Measurements from ENCODE around the gene CLCN7. TPM values are rescaled to one million over a fixed set of nuclear protein-coding genes. Genes with fewer than 3 reads are reported as not detected.
A peak's percentile ranks its signal among the peaks of the same experiment; 100 is the strongest.

Gene CLCN7
- total and polyA plus RNA-seq, 2 of the 13 experiments (the other 11 are each of a cell fraction or from before 2014, with no cell fraction given), result 24.6 to 25.1 TPM

DNA sequence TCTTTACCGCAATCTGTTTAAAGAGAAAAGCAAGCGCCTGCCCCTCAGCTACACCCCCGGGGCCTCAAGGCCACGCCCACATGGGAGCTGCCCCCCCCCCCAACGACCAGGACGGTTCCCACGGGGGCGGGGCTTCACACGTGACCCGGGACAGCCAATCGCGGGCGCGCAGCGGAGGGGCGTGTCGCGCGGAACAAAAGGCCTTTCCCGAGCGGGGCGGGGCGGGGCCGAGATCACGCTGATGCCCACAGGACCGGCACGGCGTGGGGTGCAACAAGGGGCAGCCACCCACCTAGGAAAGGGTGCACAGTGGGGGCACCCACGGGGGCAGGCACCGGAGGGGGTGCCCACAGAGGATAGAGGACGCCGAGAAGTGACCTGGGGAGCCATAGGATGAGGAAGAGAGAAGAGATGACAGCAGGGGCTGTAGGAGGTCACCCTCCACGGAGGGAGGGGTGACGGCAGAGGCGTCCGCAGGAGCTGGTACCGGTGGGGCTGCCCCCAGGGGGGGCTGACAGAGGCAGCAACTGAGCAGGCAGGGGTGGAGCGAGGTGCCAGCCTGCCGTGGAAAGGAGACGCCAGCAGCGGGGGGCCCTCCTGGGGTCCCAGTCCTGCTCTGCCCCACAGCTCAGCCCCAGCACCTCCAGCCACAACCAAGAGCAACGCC lies 66.5 kb downstream of the CLCN7 start (continued):
- peak; percentile 49; the same call in 1 of the 2 replicates for TF ChIP-seq NCOR1 (IDR thresholded peaks at IDR 0.05; ENCODE audit: borderline replicate concordance, low read length)
- TF ChIP-seq PITX1 (CRISPR knock-in tag; IDR thresholded peaks at IDR 0.05), result peak; percentile 53; the same call in 1 of the 2 replicates
- TF ChIP-seq, protein P1, sequence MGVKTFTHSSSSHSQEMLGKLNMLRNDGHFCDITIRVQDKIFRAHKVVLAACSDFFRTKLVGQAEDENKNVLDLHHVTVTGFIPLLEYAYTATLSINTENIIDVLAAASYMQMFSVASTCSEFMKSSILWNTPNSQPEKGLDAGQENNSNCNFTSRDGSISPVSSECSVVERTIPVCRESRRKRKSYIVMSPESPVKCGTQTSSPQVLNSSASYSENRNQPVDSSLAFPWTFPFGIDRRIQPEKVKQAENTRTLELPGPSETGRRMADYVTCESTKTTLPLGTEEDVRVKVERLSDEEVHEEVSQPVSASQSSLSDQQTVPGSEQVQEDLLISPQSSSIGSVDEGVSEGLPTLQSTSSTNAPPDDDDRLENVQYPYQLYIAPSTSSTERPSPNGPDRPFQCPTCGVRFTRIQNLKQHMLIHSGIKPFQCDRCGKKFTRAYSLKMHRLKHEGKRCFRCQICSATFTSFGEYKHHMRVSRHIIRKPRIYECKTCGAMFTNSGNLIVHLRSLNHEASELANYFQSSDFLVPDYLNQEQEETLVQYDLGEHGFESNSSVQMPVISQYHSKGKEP (CRISPR knock-in tag; IDR thresholded peaks at IDR 0.05), result no peak
- TF ChIP-seq NFYB (CRISPR knock-in tag; IDR thresholded peaks at IDR 0.05), result peak; percentile 84
- no peak for TF ChIP-seq ZNF678 (CRISPR knock-in tag; IDR thresholded peaks at IDR 0.05)
- 0 out of 2 replicates have a peak, but pooled peaks have one; percentile 37 for TF ChIP-seq ZNF589 (CRISPR knock-in tag; conservative IDR thresholded peaks at IDR 0.05)
- TF ChIP-seq MAZ (IDR thresholded peaks at IDR 0.05; ENCODE audit: borderline replicate concordance, low read depth, low read length), result peak; percentile 81; the same call in 1 of the 2 replicates
- peak; percentile 41; the same call in 1 of the 2 replicates for TF ChIP-seq MAZ (CRISPR knock-in tag; IDR thresholded peaks at IDR 0.05; ENCODE audit: low read depth)
- peak; percentile 33 for TF ChIP-seq RBM39 (IDR thresholded peaks at IDR 0.05; ENCODE audit: low read depth, low read length, poor library complexity, severe bottlenecking)
- peak; percentile 90 for TF ChIP-seq KDM2A (CRISPR knock-in tag; IDR thresholded peaks at IDR 0.05; ENCODE audit: borderline replicate concordance, low read depth)
- TF ChIP-seq HNF4A (CRISPR knock-in tag; IDR thresholded peaks at IDR 0.05), result 0 out of 2 replicates have a peak, but pooled peaks have one; percentile 16
- TF ChIP-seq, protein P2, sequence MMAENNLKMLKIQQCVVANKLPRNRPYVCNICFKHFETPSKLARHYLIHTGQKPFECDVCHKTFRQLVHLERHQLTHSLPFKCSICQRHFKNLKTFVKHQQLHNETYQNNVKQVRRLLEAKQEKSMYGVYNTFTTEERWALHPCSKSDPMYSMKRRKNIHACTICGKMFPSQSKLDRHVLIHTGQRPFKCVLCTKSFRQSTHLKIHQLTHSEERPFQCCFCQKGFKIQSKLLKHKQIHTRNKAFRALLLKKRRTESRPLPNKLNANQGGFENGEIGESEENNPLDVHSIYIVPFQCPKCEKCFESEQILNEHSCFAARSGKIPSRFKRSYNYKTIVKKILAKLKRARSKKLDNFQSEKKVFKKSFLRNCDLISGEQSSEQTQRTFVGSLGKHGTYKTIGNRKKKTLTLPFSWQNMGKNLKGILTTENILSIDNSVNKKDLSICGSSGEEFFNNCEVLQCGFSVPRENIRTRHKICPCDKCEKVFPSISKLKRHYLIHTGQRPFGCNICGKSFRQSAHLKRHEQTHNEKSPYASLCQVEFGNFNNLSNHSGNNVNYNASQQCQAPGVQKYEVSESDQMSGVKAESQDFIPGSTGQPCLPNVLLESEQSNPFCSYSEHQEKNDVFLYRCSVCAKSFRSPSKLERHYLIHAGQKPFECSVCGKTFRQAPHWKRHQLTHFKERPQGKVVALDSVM (CRISPR knock-in tag; IDR thresholded peaks at IDR 0.05), result peak; percentile 72; the same call in 1 of the 2 replicates
- TF ChIP-seq SP1 (IDR thresholded peaks at IDR 0.05), result no peak
- TF ChIP-seq SP1 (CRISPR knock-in tag; IDR thresholded peaks at IDR 0.05), result peak; percentile 93
- TF ChIP-seq PAWR (CRISPR knock-in tag; IDR thresholded peaks at IDR 0.05; ENCODE audit: borderline replicate concordance), result 0 out of 2 replicates have a peak, but pooled peaks have one; percentile 34
- TF ChIP-seq ZFY (CRISPR knock-in tag; IDR thresholded peaks at IDR 0.05), result 0 out of 2 replicates have a peak, but pooled peaks have one; percentile 32
- TF ChIP-seq ARNTL (CRISPR knock-in tag; IDR thresholded peaks at IDR 0.05), result peak; percentile 89
- no peak for TF ChIP-seq SOX13 (IDR thresholded peaks at IDR 0.05)
- TF ChIP-seq SOX13 (CRISPR knock-in tag; conservative IDR thresholded peaks at IDR 0.05 in 1 of 2, IDR thresholded peaks at IDR 0.05 in 1 of 2), result peak in 1 of 2 experiments; percentile 75; a peak in 2 of 4 replicates
- TF ChIP-seq, protein P3, sequence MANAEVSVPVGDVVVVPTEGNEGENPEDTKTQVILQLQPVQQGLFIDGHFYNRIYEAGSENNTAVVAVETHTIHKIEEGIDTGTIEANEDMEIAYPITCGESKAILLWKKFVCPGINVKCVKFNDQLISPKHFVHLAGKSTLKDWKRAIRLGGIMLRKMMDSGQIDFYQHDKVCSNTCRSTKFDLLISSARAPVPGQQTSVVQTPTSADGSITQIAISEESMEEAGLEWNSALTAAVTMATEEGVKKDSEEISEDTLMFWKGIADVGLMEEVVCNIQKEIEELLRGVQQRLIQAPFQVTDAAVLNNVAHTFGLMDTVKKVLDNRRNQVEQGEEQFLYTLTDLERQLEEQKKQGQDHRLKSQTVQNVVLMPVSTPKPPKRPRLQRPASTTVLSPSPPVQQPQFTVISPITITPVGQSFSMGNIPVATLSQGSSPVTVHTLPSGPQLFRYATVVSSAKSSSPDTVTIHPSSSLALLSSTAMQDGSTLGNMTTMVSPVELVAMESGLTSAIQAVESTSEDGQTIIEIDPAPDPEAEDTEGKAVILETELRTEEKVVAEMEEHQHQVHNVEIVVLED (CRISPR knock-in tag; IDR thresholded peaks at IDR 0.05; ENCODE audit: borderline replicate concordance), result peak; percentile 39; the same call in 1 of the 2 replicates
- no peak for TF ChIP-seq FOSL1 (CRISPR knock-in tag; IDR thresholded peaks at IDR 0.05; ENCODE audit: borderline replicate concordance)
- 0 out of 2 replicates have a peak, but pooled peaks have one; percentile 35 for TF ChIP-seq HOXD1 (CRISPR knock-in tag; IDR thresholded peaks at IDR 0.05)
